KMS-11 (cell line): Measurements from ENCODE around the gene ARFGAP3.

Experiments used
- H2AFZ ChIP-seq: fragments of 200-600 bp; sonication (generic); 2 replicates; pipeline ENCODE4 v1.6.1; 2016; ENCODE audit warnings: antibody characterized with exemption, mixed run types, low read depth
- H3K27ac ChIP-seq: fragments of 200-600 bp; sonication (generic); 2 replicates; pipeline ENCODE4 v1.6.1; 2016; ENCODE audit warnings: mild to moderate bottlenecking, mixed run types
- H3K27me3 ChIP-seq: fragments of 200-600 bp; sonication (generic); 2 replicates; pipeline ENCODE4 v1.6.1; 2017; ENCODE audit warnings: mild to moderate bottlenecking, low read depth, mixed run types, moderate library complexity; ENCODE audit not compliant: insufficient read depth
- H3K36me3 ChIP-seq: fragments of 200-600 bp; sonication (generic); 2 replicates; pipeline ENCODE4 v1.6.1; 2017; ENCODE audit warnings: mild to moderate bottlenecking, mixed run types; ENCODE audit not compliant: insufficient read depth
- H3K4me1 ChIP-seq: fragments of 200-600 bp; sonication (generic); 2 replicates; pipeline ENCODE4 v1.6.1; 2016; ENCODE audit warnings: mild to moderate bottlenecking, low read depth, mixed run types; ENCODE audit not compliant: poor library complexity, severe bottlenecking
- H3K4me2 ChIP-seq: fragments of 200-600 bp; sonication (generic); 2 replicates; pipeline ENCODE4 v1.7.0; 2016; ENCODE audit warnings: mild to moderate bottlenecking, mixed run types
- H3K4me3 ChIP-seq: fragments of 200-600 bp; sonication (generic); IDR thresholded peaks from 2 replicates; pipeline ENCODE4 v1.6.1; 2017; ENCODE audit warnings: low read depth, low read length, mixed read lengths; ENCODE audit not compliant: insufficient read depth
- H3K79me2 ChIP-seq: fragments of 200-600 bp; sonication (generic); 2 replicates; pipeline ENCODE4 v1.6.1; 2016; ENCODE audit warnings: low read depth, mixed run types; ENCODE audit not compliant: insufficient read depth
- H3K9ac ChIP-seq: fragments of 200-600 bp; sonication (generic); 2 replicates; pipeline ENCODE4 v1.6.1; 2016; ENCODE audit warnings: mild to moderate bottlenecking, mixed run types
- H4K20me1 ChIP-seq: fragments of 200-600 bp; sonication (generic); 2 replicates; pipeline ENCODE4 v1.6.1; 2016; ENCODE audit warnings: mild to moderate bottlenecking, mixed run types; ENCODE audit not compliant: insufficient read depth
- CTCF ChIP-seq: fragments of 200-600 bp; sonication (generic); conservative IDR thresholded peaks from 2 replicates; pipeline ENCODE4 v1.6.1; 2017; ENCODE audit warnings: low read depth, mild to moderate bottlenecking, antibody characterized with exemption, low read length, moderate library complexity, mixed read lengths

ARFGAP3 gene

GRCh38 chr22:42866100-42866499 lies 9.0 kb upstream of the ARFGAP3 start:
- H3K27ac ChIP-seq = no peak overlapping the region
- H3K9ac ChIP-seq = no peak overlapping the region
- TF ChIP-seq CTCF = no peak
- no peaks in the 10 kb centered on the region for H4K20me1 ChIP-seq
- H2AFZ ChIP-seq = no peak overlapping the region
- no peaks in the 10 kb centered on the region for H3K27me3 ChIP-seq
- no peaks in the 10 kb centered on the region for H3K36me3 ChIP-seq
- peaks cover 8% of the 10 kb centered on the region for H3K4me1 ChIP-seq
- H3K4me2 ChIP-seq = no peak overlapping the region
- H3K79me2 ChIP-seq = no peaks in the 10 kb centered on the region
- no peak overlapping the region for H3K4me3 ChIP-seq

GRCh38 chr22:42865536-42865935 lies 8.5 kb upstream of the ARFGAP3 start:
- TF ChIP-seq CTCF = no peak
- peaks cover 8% of the 10 kb centered on the region for H3K4me1 ChIP-seq
- no peaks in the 10 kb centered on the region for H4K20me1 ChIP-seq
- H3K27ac ChIP-seq = no peak overlapping the region
- H3K79me2 ChIP-seq = no peaks in the 10 kb centered on the region
- no peak overlapping the region for H3K4me3 ChIP-seq
- no peak overlapping the region for H2AFZ ChIP-seq
- H3K4me2 ChIP-seq = no peak overlapping the region
- no peak overlapping the region for H3K9ac ChIP-seq
- H3K36me3 ChIP-seq = no peaks in the 10 kb centered on the region
- no peaks in the 10 kb centered on the region for H3K27me3 ChIP-seq

DNA sequence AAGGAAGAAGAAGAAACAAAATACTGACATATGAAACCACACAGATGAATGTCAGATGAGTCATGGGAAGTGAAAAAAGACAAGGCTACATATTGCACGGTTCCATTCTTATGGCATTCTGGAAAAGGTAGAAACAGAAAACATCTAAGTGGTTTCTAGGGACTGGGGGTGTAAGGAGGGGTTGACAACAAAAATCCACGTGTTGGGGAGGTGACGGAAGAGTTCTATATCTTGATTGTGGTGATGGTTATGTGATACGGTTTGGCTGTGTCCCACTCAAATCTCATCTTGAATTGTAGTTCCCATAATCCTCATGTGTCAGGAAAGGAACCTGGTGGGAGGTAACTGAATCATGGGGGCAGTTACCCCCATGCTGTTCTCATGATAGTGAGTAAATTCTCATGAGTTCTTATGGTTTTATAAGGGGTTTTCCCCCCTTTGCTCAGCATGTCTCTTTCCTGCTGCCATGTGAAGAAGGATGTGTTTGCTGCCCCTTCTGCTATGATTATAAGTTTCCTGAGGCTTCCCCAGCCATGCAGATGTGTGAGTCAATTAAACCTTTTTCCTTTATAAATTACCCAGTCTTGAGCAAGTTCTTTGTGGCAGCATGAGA lies 6.4 kb upstream of the ARFGAP3 start:
- H3K9ac ChIP-seq = no peak overlapping the region
- no peaks in the 10 kb centered on the region for H3K36me3 ChIP-seq
- no peak overlapping the region for H3K4me3 ChIP-seq
- H2AFZ ChIP-seq = no peak overlapping the region
- H3K27ac ChIP-seq = no peak overlapping the region
- H4K20me1 ChIP-seq = no peaks in the 10 kb centered on the region
- H3K27me3 ChIP-seq = no peaks in the 10 kb centered on the region
- TF ChIP-seq CTCF = no peak
- peaks cover 8% of the 10 kb centered on the region for H3K4me1 ChIP-seq
- H3K4me2 ChIP-seq = no peak overlapping the region
- H3K79me2 ChIP-seq = no peaks in the 10 kb centered on the region

DNA sequence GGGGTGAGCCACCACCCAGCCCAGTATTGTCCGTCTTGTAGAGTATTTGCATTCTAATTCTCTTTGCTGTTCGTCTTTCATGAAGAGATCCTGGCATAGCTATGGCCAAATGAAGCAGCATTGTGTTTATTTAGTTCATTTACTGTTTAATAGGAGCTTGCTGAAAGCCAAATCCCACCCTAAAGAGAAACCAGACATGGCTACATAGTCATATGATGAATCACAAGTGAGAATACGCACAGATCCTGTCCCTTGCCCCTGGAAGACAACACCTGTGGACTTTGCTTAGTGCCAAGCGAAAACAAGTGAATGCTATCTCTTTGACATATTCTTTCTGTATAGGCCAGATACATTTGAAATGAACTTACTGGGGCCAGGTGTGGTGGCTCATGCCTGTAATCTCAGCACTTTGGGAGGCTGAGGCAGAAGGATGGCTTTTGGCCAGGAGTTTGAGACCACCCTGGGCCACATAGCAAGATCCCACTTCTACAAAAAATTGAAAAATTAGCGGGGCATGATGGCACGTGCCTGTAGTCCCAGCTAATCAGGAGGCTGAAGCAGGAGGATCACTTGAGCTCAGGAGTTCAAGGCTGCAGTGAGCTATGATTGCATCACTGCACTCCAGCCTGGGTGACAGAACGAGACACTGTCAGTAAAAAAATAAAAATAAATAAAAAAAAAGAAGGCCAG lies 5.1 kb upstream of the ARFGAP3 start:
- no peaks in the 10 kb centered on the region for H3K27me3 ChIP-seq
- no peaks in the 10 kb centered on the region for H3K79me2 ChIP-seq
- no peaks in the 10 kb centered on the region for H3K36me3 ChIP-seq
- H3K9ac ChIP-seq = no peak overlapping the region
- H3K4me3 ChIP-seq = no peak overlapping the region
- no peak for TF ChIP-seq CTCF
- H3K27ac ChIP-seq = no peak overlapping the region
- peaks cover 8% of the 10 kb centered on the region for H3K4me1 ChIP-seq
- no peaks in the 10 kb centered on the region for H4K20me1 ChIP-seq
- no peak overlapping the region for H2AFZ ChIP-seq
- H3K4me2 ChIP-seq = no peak overlapping the region
